HG03280 (cell line): ENCODE data around the gene AP3D1.

ENCODE experiments used
- ATAC-seq: cut with Tn5 transposase; IDR thresholded peaks from one replicate; pipeline ENCODE4 v1.9.1; 2021; ENCODE audit warnings: mild to moderate bottlenecking, moderate library complexity; ENCODE audit not compliant: unreplicated experiment

The AP3D1 gene

DNA sequence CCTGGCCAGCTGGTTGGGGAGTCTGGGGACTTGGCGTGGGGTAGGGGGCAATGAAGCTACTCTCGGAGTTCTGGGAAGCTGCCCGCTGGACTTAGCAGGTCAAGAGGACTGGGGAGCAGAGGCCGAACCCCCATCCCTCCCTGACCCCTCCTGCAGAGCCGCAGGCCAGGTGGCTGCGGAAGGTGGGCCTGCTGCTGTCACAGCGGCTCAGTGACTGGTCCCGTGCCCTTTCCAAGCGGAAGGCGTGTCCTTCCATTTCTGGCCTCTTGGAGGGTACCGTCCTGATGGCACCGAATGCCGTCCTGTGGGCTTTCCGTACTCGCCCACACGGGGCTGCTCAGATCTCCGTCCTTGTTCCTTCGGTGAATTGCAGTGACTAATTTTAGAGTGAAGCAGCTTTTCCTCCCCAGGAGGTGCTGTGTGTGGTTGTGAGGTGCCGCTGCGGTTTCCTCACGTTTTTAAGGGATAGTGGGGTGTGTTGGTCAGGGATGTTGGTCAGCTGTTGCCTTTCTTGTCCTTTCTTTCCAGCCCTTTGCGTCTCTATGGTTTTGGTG, 33.1 kb upstream of the AP3D1 start:
- no peak for ATAC-seq

DNA sequence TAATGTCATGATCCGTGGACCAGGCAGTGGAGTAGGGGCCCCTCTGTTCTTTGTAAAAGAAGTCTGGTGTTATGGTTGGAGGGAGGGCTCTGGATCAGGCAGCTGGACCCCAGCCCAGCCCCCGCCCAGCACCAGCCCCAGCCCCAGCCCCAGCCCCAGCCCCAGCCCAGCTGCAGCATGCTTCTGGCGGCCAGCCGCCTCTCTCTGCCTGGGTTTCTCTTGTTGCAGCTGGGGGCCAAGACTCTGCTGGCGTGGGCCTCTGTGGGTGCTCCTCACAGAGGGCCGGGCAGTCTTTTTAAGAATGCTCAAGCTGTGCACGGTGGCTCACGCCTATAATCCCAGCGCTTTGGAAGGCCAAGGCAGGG, 30.2 kb upstream of the AP3D1 start:
- ATAC-seq, result no peak

DNA sequence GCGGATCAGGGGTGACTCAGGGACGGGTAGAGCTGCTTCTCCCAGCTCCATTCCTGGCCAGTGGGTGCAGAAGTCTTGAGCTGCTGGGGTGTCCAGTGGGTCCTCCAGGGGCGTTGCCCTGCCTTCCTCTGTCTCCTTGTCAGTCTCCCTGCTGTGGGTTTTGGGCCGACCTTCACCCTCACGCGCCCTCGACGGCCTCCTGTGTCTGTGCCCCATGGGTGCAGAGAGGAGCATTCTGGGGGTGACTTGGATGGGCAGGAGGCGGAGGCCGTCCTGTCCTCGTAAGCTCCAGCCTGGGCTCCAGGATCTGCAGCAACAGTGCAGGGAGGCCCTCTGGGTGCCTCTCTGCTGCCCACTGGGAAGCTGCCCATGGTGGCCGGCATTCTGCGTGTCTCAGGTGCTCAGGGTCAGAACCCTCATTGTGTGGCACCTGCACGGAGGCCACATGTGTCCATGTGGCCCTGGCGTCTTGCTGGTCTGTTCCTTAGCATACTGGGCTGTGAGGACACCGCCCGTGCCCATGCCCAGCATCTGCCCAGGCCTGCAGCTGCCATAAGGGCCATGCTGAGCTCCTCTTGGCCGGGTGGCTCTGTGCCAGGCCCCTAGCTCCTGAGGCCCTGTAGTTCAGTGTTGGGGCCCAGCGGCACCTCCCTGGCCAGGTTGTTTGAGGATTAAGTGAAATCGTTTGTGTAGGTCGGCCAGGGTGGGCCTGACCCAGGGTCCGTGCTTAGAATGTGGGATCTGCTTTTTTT, 29.7 kb upstream of the AP3D1 start:
- no peak for ATAC-seq

DNA sequence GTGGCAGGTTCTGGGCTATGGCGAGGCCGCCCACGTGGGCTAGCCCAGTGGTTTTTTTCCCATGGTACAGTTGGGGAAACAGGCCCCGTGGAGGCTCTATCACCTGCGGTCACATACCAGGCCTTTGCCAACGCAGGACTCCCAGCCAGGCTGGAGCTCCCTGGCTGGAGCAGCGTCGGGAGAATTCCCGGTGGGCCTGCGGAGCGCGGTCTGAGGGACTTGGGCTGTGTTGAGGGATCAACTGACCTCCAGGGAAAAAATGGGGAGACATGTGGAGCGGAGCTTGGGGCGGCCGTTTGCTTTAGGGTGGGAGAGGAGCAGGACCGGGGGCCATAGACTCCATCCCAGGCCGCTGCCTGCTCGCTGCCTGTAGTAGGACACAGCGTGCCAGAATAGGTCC, 28.7 kb upstream of the AP3D1 start:
- no peak for ATAC-seq

DNA sequence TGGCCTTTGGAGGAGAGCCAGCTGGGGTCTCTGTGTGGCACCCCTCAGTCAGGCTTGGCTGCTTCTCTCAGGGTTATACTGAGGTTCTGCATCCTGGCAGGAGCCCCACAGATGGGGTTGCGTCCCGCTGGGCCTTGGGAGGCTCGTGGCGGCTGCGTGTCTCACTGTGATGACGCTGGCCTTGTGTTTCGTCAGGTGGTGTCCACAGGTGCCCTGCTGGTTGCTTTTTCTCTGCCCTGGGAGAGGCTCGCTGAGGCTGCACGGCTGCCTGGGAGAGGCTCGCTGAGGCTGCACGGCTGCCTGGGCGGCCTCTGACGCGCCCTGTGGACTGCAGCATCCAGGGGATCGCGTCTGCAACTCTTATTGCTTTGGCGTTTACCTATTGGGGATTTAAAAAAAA, 27.7 kb upstream of the AP3D1 start:
- no peak for ATAC-seq

DNA sequence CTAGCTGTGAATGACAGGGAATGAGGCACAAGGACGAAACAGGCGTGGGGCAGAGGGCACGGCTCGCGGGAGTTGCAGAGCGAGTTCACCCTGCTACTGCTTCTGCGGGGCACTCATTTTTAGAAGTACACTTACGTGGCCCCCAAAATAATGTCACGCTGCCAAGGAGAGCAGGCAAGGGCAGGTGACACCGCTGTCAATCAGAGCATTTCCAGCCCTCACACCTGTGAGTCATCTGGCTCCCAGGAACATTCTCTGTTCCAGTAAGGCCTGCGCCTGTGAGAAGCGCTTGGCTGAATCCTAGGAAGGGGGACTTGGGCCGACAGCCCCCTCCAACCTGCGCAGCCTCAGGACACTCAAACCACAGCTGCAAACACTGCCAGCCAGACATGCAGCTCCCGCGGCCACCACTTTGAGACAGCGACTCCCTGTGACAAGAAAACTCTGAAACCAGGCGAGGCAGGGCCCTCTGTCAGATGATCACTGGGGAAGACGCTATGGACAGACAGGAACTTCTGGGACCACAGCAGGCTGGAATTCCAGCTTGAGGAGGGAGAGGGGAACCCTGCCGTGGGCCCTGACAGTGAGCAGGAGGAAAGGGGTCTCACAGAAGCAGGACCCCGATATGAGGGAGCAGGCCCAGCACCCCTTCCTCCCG, 25.1 kb upstream of the AP3D1 start:
- ATAC-seq, result no peak

DNA sequence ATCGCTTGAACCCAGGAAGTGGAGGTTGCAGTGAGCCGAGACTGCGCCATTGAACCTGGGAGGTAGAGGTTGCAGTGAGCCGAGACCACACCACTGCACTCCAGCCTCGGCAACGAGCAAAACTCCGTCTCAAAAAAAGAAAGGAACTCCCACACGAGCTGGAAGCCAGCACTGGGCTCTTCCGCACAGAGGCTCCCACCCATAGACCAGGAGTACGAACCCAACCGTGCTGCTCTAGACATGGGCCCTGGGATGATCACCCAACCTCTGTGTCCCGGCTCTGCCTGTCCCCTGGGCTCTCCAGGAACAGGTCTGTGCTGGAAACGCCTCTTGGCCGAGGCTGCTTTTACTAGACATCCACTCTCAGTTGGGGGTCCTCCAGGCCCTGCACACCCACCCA, 24.4 kb upstream of the AP3D1 start:
- no peak for ATAC-seq

DNA sequence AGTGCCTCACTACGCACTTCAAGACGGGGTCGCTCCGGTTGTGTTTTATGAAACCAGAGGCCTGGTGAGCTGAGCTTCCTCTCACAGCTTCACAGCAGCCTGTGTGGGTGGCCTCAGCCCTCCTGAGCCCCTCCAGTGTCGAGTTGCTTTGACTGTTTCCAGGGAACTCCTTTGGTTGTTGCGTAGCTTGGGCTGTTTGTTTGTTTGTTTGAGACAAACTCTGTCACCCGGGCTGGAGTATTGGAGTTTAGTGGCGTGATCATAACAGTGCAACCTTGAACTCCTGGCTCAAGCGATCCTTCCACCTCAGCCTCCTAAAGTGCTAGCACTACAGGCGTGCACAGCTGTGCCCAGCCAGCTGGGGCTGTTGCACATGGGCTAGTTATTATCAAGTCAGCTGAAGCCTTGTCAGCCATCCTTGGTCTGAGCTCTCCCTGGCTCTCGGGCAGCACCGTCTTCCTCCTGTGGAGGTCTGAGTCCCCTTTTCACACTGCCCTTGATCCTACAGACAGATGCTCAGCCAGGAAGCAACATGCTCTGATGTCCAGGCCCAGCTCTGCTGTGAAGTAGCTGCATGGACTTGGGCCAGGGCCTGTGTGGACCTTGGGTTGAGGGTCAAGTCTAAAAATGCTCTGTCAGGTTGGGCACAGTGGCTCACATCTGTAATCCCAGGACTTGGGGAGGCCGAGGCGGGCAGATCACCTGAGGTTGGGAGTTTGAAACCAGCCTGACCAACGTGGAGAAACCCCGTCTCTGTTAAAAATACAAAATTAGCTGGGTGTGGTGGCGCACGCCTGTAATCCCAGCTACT, 22.6 kb upstream of the AP3D1 start:
- no peak for ATAC-seq

DNA sequence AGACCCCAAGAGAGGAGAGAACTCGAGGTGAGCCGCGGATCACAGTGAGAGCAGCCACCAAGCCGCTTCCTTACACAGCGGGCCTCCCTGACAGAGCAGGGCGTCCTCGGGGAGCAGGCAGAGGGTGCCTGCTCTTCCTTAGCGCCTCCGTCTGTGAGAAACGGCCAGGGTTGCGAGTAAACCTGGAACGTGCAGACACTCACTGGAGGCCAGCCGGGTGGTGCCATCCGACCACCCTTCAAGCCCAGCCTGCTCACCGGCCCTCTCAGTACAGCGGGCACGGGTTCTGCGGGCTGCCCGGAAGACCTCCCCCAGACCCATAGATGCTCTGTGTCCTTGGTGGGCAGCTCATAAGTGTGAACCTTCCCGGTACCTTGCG, 22.0 kb upstream of the AP3D1 start:
- no peak for ATAC-seq

DNA sequence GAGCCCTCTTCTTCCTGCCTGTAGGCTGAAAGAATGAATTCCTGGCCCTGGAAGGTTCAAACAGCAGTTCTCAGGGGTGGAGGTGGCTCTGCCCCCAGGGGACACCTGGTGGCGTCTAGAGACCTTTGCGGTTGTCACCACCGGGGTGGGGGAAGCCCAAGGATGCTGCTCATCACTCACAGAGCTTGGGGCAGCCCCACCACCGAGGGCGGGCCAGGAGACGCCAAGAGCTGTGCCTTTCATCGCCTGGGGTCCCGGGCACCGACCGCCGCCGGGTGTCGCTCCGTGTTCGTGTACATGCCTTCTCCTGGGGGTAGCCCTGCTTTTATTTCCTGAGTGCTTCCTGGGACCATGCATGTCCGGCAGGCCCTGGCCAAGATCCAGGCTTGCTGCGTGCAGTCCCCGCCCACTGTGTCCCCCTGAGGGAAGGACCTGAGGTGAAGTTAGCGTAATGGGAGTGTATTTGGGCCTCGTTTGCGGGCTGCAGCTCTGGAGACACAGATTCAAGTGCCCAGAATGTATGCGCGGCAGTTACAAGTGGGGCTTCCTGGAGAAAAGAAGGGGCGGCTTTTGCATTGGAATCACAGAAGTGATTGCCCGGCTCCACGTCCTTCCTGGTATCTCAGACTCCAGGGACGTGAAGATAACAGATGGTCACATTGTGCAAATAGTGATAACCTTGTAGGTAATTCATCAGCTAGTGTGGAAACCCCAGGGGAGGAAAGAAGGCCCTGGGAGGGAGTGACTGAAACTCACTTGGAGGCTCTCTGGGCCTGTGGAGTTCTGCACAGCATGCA, 20.2 kb upstream of the AP3D1 start:
- peak; percentile 51 for ATAC-seq

DNA sequence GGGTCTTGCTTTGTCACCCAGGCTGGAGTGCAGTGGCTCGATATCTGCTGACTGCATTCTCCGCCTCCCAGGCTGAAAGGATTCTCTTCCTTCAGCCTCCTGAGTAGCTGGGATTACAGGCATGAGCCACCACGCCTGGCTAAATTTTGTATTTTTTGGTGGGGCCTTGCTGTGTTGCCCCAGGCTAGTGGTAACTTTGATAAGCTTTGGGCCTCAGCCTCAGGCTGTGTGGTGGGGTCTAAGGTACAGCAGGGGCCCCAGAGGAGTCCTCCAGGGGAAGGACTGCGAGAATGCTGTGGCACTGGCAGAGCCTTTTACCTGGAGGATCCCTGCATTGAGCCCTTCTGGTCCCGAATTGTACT, 19.6 kb upstream of the AP3D1 start:
- peak; percentile 8 for ATAC-seq

DNA sequence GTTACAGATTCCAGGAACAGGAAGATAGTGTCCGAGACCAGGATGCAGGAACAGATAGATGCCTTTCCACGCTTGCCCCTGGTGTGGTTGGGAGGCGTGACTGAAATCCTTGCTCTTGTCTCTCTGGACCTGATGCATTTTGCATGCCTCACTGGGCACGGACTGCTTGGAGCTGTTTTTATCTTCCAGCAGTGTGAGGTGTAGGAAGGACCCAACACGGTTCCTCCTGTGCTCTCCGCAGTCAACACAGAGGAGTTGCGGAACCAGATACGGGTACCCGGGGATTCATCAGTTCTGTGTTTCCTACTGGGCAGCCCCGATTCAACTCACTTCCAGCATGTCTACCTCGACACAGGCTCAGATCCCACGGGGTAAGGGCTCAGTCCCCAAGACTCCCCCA, 18.9 kb upstream of the AP3D1 start:
- no peak for ATAC-seq

DNA sequence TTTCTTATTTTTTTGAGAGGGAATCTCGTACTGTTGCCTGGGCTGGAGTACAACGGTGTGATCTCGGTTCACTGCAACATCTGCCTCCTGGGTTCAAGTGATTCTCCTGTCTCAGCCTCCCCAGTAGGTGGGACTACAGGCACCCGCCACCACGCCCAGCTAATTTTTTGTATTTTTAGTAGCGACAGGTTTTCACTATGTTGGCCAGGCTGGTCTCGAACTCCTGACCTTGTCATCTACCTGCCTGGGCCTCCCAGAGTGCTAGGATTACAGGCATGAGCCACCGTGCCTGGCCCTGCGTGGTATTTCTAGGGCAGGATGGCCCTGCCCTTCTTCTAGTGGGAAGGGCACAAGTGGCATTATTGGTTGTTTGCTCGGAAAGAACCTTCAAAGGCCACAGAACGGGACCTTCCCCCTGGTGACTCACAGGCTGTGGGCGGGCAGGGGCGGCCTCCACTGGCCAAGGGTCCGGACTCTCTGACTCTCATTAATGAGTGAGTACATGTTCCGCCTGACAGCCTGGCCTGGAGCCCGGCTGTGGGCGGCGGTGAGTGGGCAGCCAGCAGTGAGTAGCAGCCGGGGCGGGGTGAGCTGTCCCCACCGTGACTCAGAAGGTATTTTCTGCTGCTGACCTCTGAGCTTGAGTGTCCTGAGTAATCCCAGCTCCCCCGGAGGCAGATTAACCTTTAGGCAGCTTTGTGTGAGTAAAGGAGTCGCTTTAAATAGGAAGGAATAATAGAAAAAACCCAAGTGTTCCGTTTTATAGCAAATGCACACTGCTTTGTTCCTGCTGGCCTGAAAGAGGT, 17.5 kb upstream of the AP3D1 start:
- peak; percentile 34 for ATAC-seq

DNA sequence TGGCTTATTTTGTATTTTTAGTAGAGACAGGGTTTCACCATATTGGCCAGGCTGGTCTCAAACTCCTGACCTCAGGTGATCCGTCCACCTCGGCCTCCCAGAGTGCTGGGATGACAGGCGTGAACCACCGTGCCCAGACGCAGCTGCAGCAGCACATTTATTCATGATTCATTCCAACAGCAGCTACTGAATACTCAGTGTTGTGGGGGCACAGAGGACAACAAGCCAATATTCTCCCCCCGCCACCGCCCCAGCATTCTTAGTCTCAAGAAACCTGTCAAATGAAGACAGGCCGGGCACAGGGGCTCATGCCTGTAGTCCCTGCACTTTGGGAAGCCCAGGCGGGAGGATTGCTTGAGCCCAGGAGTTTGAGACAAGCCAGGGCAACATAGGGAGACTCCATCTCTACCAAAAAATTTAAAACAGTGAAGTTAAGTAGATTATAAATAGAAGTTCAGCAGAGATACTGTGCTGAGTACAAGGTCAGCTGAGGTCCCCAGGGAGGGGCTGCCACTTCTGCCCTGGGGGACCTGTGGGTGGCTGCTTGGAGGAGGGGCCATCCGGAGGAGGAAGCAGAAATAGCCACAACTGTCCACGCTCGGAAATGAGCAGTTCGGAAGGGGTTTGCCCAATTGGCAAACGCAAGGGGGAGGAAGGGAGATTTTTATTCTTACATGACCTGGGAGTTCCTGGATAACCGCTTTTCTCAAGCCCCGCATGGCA, 16.7 kb upstream of the AP3D1 start:
- ATAC-seq, result no peak

DNA sequence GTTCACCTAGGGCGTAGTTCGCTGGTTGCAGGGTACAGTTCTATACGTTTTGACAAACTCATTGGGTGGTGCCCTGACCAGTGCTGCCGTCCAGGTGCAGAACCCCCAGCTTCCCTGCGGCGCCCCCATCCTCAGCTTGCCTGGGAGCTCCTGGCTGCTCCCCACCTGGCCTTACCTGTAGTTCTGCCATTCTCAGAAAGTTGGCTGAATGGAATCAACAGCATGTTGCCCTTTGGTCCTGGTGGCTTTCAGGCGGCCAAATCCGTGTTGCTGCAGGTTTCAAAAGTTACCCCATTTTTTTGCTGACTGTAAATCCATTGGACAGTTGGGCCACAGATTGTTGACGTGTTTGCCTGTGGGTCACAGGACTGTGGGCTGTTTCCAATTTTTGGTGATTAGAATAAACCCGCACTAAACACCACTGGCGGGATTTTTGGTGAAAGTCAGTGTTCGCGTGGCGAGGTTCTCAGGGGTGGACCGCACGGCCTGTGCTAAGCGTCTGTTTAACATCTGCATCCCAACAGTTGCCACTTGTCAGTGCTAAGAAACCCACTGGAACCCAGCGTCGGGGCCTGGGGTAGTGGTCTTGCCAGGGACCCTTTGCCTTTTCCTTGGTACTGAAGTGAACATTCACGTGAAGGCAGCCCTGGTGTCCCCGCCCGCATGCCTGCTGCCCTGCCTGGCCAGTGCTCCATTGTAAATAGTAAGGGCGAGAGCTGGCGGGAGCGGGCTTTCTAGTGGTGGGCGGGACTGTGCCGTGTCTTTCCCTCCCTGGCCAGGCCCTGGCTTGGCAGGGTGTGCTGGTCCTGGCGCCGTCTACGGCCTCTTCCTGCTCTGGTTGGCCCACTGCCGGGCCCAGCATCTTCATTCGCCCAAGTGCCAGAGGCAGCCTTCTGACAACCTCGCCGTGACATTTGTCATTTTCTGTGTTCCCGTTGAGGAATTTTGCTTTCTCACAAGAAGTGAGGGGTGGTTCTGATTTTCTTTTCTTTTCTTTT, 15.7 kb upstream of the AP3D1 start:
- ATAC-seq, result no peak

DNA sequence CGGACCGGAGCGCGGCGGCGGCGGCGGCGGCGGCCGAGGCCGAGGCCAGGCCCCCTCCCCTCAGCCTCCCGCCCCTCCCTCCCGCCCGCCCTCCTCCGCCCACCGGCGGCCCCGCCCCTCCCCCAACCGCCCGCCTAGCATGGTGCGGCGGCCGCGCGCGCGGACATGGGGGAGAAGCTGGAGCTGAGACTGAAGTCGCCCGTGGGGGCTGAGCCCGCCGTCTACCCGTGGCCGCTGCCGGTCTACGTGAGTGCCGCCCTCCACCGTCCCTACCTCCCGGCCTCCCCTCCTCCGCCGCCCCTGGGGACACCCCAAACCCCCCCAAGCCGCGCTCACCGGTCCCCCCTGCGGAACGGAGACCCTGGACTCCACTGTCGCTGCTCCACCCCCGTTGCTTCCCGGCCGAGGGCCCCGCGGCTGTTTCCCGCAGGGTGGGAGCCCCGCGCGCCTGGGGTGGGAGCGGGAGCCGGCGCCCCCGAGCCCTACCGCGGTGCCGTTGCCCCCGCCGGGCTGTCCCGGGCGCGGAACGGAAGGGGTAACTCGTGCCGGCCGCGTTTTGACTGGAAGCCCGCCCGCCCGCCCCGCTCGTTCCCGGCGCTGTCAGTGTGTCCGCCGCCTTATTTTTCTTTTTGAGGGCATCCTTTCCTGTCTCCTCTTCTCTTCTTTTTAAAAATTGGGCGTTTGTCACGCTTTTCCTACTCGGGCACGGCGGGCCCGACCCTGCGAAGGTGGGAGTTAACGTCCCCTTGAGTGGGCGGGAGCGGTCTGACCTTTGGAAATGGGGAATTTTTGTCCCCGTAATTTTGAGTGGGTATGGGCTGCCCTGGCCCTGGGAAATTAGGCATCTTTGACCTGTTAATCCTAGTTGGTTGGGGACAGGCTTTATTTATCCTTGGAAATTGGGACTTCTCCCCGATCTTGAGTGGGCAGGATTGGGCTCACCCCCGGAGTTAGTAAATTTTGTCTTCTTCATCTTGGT, 12.9 kb upstream of the AP3D1 start:
- peak; percentile 25 for ATAC-seq

DNA sequence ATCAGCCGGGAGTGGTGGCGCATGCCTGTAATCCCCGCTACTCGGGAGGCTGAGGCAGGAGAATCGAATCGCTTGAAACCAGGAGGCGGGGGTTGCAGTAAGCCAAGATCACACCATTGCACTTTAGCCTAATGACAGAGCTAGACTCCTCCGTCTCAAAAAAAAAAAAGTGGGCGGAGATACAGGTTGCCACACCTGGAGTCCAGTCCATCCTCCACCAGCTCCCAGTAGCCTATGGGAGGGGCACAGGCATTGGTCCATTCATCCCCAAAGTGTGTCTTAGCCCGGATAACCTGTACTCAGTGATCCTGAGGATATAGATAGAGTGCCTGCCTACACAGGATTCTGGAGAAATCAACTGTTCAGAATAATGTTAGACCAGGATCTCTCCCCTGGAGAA, 9.0 kb upstream of the AP3D1 start:
- ATAC-seq, result no peak
